BJ (cell line): ENCODE measurements around the gene CRADD. TPM values are rescaled to one million over a fixed set of nuclear protein-coding genes. Genes with fewer than 3 reads are reported as not detected.

ENCODE experiments used
- CTCF ChIA-PET: fragments of 350-600 bp; formaldehyde crosslinking; extraction: SDS; loops from one replicate; lab custom pipeline; 2021; ENCODE audit warnings: antibody characterized with exemption, inconsistent platforms; lab: Yijun Ruan, JAX
- POLR2A ChIA-PET: fragments of 300-600 bp; sonication (Branson Sonifier 250); formaldehyde crosslinking; extraction: SDS; loops from one replicate; lab custom pipeline; 2021; ENCODE audit warnings: antibody characterized with exemption; lab: Charles Lee
- DNase-seq: peaks from one replicate; pipeline ENCODE4 v3.0.0-alpha.2; 2011; ENCODE audit warnings: low read depth
- H3K27me3 ChIP-seq: 2 replicates; pipeline ENCODE4 v1.6.0; 2011; ENCODE audit warnings: low read length; ENCODE audit not compliant: control insufficient read depth, insufficient read depth
- H3K36me3 ChIP-seq: 2 replicates; pipeline ENCODE4 v1.5.1; 2011; ENCODE audit warnings: low read length; ENCODE audit not compliant: control insufficient read depth, insufficient read depth
- H3K4me3 ChIP-seq: 2 replicates; pipeline ENCODE4 v1.5.1; 2011; ENCODE audit warnings: low read depth, mild to moderate bottlenecking, control low read depth, low read length
- CTCF ChIP-seq: IDR thresholded peaks from 2 replicates; pipeline ENCODE4 v1.5.1; 2011; ENCODE audit warnings: low read depth, mild to moderate bottlenecking, control low read depth, inconsistent platforms, low read length, moderate library complexity; ENCODE audit not compliant: insufficient read depth
- polyA plus RNA-seq: library from polyadenylated mRNA; depleted of rRNA; stranded (reverse); fragments of >200 nt; gene quantifications from 2 replicates; pipeline ENCODE4 v1.2.3, GENCODE V29; 2011

Gene CRADD
- polyA plus RNA-seq, 1 experiment, result 16.6 TPM

- no peak overlapping the region for H3K4me3 ChIP-seq
- no peak for TF ChIP-seq CTCF
- H3K36me3 ChIP-seq, result no peaks in the 10 kb centered on the region
- peak; percentile 94 for DNase-seq
- POLR2A ChIA-PET, result interaction anchor here (0.5 to 1.3 kb wide), 7 partner anchors 25 to 292 kb away, joined by 3 to 9 read pairs (median 4); no protein-coding TSS in a partner anchor
- CTCF ChIA-PET, result interaction anchor here (1.0 to 7.8 kb wide), 6 partner anchors 8 to 214 kb away, joined by 3 to 52 read pairs (median 4); no protein-coding TSS in a partner anchor
- no peaks in the 10 kb centered on the region for H3K27me3 ChIP-seq
Measured at GRCh38 chr12:93886533-93887511, 209.6 kb downstream of the CRADD start.

GRCh38 chr12:93888964-93889363 is 211.8 kb downstream of the CRADD start:
- ChIA-PET POLR2A (no interaction called here), CTCF (interaction anchor here (0.6 to 7.8 kb wide), 5 partner anchors 9 to 887 kb away, joined by 3 to 52 read pairs (median 3); no protein-coding TSS in a partner anchor)
- DNase-seq, result no peak
- Histone ChIP-seq H3K4me3 (no peak overlapping the region), H3K36me3 (no peaks in the 10 kb centered on the region), H3K27me3 (no peaks in the 10 kb centered on the region)
- no peak for TF ChIP-seq CTCF

- CTCF ChIA-PET, result interaction anchor here (7.8 kb wide), 1 partner anchor 211 kb away, joined by 52 read pairs; no protein-coding TSS in a partner anchor
- POLR2A ChIA-PET, result no interaction called here
- TF ChIP-seq CTCF, result no peak
- Histone ChIP-seq H3K27me3 (no peaks in the 10 kb centered on the region), H3K4me3 (no peak overlapping the region), H3K36me3 (no peaks in the 10 kb centered on the region)
- DNase-seq, result no peak
Measured at GRCh38 chr12:93889516-93890212, 212.5 kb downstream of the CRADD start.

GRCh38 chr12:93892423-93893268 is 215.5 kb downstream of the CRADD start:
- no peak for DNase-seq
- POLR2A ChIA-PET, result interaction anchor here (1.3 kb wide), 1 partner anchor 13 kb away, joined by 3 read pairs; no protein-coding TSS in a partner anchor
- TF ChIP-seq CTCF, result no peak
- CTCF ChIA-PET, result interaction anchor here (0.7 to 4.8 kb wide), 3 partner anchors 126 to 475 kb away, joined by 3 to 29 read pairs (median 3); no protein-coding TSS in a partner anchor
- H3K27me3 ChIP-seq, result no peaks in the 10 kb centered on the region
- no peaks in the 10 kb centered on the region for H3K36me3 ChIP-seq
- no peak overlapping the region for H3K4me3 ChIP-seq
